T-helper 2 cell treated with Interferon-gamma antibody and Interleukin-4, amounts not matched to agents 5 μg/mL and 100 μg/mL, for 36 hours (primary cell): ENCODE measurements around the gene RYR3.

Source experiments
- DNase-seq: peaks from one replicate; pipeline ENCODE4 v3.0.0; 2021; ENCODE audit warnings: low spot score
- H3K27ac Mint-ChIP-seq: one replicate; pipeline ENCODE4 v1.8.0; 2021; ENCODE audit warnings: mild to moderate bottlenecking, mixed read lengths
- H3K27me3 Mint-ChIP-seq: one replicate; pipeline ENCODE4 v1.8.0; 2021; ENCODE audit warnings: low read depth, mixed read lengths
- H3K36me3 Mint-ChIP-seq: one replicate; pipeline ENCODE4 v1.8.0; 2021; ENCODE audit warnings: low read depth, mixed read lengths
- H3K4me1 Mint-ChIP-seq: one replicate; pipeline ENCODE4 v1.8.0; 2021; ENCODE audit warnings: low read depth, mixed read lengths
- H3K4me3 Mint-ChIP-seq: one replicate; pipeline ENCODE4 v1.8.0; 2022; ENCODE audit warnings: mild to moderate bottlenecking, moderate library complexity, mixed read lengths
- H3K9me3 Mint-ChIP-seq: one replicate; pipeline ENCODE4 v1.8.0; 2021; ENCODE audit warnings: mixed read lengths

RYR3 gene

DNA sequence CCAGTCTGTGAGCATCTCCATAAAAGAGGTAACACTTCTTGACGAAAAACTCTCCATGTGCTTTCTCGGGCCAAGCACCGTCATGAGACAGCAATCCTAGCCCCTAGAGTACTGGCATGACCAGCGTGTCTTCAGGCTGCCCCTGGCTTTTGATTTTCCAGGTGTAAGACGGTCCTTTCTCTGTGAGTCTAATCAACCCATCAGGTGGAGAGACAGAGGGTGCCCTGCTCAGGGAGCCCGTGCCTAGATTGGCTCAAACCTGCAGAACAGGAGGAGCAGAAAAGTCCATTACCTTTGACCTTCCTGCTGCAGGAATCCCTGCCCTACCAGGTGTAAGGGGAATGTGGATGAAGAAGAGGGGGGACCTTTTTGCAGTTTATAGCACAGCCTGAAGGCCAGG lies 548.1 kb downstream of the RYR3 start:
- H3K36me3 Mint-ChIP-seq, result no peaks in the 10 kb centered on the region
- no peaks in the 10 kb centered on the region for H3K9me3 Mint-ChIP-seq

DNA sequence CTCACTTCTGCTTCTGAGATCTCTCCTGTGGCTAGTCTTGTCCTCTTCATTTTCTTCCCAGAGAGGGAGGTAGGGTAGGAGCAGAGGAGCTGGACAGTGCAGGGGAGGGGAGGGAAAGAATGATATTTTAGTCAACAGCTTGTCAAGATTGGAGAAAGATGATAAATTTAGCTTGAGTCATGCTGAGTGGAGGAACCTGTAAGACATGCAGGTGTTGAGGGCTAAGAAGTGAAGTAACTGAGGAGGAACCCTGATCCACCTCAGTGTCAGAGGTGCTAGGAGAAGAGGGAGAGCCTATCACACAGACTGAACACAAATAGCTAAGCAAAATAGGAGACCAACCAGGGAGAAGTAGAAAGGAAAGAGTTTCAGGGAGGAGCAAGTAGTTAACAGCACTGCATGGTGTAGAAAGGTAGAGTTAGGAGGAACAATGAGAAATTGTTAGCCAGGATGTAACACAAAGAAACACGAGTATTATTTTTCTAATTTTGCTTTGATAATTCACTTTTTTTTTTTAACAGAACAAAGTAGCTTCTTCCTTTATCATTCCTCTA lies 549.3 kb downstream of the RYR3 start:
- Mint-ChIP-seq H3K4me1 (no peaks in the 10 kb centered on the region), H3K27me3 (no peaks in the 10 kb centered on the region), H3K9me3 (no peaks in the 10 kb centered on the region), H3K4me3 (no peak overlapping the region), H3K36me3 (peaks cover 3% of the 10 kb centered on the region), H3K27ac (no peak overlapping the region)
- DNase-seq, result no peak

More for the DNA sequence above, 548.1 kb downstream of the RYR3 start:
- no peaks in the 10 kb centered on the region for H3K4me1 Mint-ChIP-seq
- H3K27me3 Mint-ChIP-seq, result no peaks in the 10 kb centered on the region
- DNase-seq, result no peak
- H3K27ac Mint-ChIP-seq, result no peak overlapping the region
- H3K4me3 Mint-ChIP-seq, result no peak overlapping the region

DNA sequence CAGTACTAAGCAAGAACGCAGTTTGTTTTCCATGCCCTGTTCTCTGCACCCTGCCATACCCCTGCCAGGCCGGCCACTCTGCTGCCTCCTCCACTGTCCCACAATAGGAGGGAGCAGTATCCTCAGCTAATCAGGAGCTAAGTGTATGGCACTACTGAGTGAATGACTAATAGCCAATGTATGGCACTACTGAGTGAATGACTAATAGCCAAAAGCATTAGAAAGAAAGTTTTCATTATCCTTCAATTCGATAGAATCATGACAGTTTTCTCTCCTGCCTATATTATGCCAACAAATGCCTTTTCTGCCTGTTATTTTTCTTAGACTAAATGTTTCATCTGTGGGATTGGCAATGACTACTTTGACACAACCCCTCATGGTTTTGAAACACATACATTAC lies 550.0 kb downstream of the RYR3 start:
- no peak for DNase-seq
- Mint-ChIP-seq H3K4me1 (no peaks in the 10 kb centered on the region), H3K36me3 (peaks cover 4% of the 10 kb centered on the region), H3K27me3 (no peaks in the 10 kb centered on the region), H3K4me3 (no peak overlapping the region), H3K9me3 (no peaks in the 10 kb centered on the region), H3K27ac (no peak overlapping the region)

GRCh38 chr15:33864360-33865075 lies 553.8 kb downstream of the RYR3 start:
- no peak for DNase-seq
- no peaks in the 10 kb centered on the region for H3K9me3 Mint-ChIP-seq
- H3K4me1 Mint-ChIP-seq, result no peaks in the 10 kb centered on the region
- H3K27ac Mint-ChIP-seq, result no peak overlapping the region
- H3K36me3 Mint-ChIP-seq, result peaks cover 8% of the 10 kb centered on the region
- H3K27me3 Mint-ChIP-seq, result no peaks in the 10 kb centered on the region
- no peak overlapping the region for H3K4me3 Mint-ChIP-seq

DNA sequence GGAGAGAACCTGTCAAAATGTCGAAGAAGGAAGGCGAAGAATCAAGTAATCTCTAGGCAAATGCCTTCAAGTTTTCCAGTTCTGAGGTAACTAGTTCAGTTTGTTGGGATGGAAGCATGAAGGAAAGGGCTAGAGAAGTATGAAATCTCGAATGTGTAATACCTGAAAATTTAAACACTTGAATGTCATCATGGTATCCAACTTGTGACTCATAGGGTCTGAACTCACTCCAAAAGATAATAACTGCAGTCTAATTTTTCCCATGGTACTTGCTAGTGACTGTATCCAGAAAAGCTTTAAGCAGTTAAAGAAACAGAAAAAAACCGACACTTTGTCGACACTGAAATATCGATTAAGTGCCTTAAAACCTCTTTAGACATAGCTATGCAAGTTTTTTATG lies 554.6 kb downstream of the RYR3 start:
- H3K9me3 Mint-ChIP-seq, result no peaks in the 10 kb centered on the region
- no peak overlapping the region for H3K27ac Mint-ChIP-seq
- H3K27me3 Mint-ChIP-seq, result no peaks in the 10 kb centered on the region
- H3K36me3 Mint-ChIP-seq, result peaks cover 8% of the 10 kb centered on the region
- no peak for DNase-seq
- H3K4me3 Mint-ChIP-seq, result no peak overlapping the region
- H3K4me1 Mint-ChIP-seq, result no peaks in the 10 kb centered on the region

GRCh38 chr15:33866101-33866737 lies 555.5 kb downstream of the RYR3 start:
- Mint-ChIP-seq H3K4me3 (no peak overlapping the region), H3K4me1 (no peaks in the 10 kb centered on the region), H3K36me3 (peaks cover 8% of the 10 kb centered on the region), H3K27ac (no peak overlapping the region), H3K27me3 (no peaks in the 10 kb centered on the region), H3K9me3 (no peaks in the 10 kb centered on the region)
- DNase-seq, result no peak

DNA sequence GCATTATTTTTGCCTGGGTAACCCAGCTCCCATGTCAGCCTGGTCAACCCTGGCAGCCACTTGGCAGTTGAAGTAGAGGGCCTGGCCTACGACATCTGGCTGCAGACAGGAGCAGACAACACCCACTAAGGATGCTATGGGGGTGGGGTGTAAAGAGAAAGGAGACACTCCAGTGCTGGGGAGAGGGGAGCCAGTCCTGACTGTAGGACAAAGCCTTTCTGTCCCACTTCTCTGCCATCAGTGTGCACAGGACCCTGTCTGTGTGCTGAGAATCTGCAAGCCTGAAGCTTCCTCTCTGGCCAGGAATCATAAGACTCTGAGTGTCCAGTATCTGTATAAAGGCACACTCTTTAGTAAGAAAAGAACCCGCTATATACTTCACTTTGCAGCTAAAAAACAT lies 561.2 kb downstream of the RYR3 start:
- no peaks in the 10 kb centered on the region for H3K4me1 Mint-ChIP-seq

GRCh38 chr15:33872416-33873106 lies 561.8 kb downstream of the RYR3 start:
- Mint-ChIP-seq H3K4me3 (no peak overlapping the region), H3K9me3 (no peaks in the 10 kb centered on the region), H3K36me3 (no peaks in the 10 kb centered on the region), H3K4me1 (no peaks in the 10 kb centered on the region), H3K27me3 (no peaks in the 10 kb centered on the region), H3K27ac (no peak overlapping the region)
- DNase-seq, result no peak

More for the DNA sequence above, 561.2 kb downstream of the RYR3 start:
- no peak overlapping the region for H3K27ac Mint-ChIP-seq
- H3K9me3 Mint-ChIP-seq, result no peaks in the 10 kb centered on the region
- H3K27me3 Mint-ChIP-seq, result no peaks in the 10 kb centered on the region
- no peaks in the 10 kb centered on the region for H3K36me3 Mint-ChIP-seq
- no peak overlapping the region for H3K4me3 Mint-ChIP-seq
- no peak for DNase-seq

- no peak overlapping the region for H3K27ac Mint-ChIP-seq
Measured at GRCh38 chr15:33874156-33874555, 563.4 kb downstream of the RYR3 start.

GRCh38 chr15:33882921-33883320 lies 572.2 kb downstream of the RYR3 start:
- no peak for DNase-seq
- Mint-ChIP-seq H3K27me3 (peaks cover 1% of the 10 kb centered on the region), H3K4me1 (no peaks in the 10 kb centered on the region), H3K27ac (no peak overlapping the region), H3K4me3 (no peak overlapping the region), H3K9me3 (peaks cover 8% of the 10 kb centered on the region), H3K36me3 (no peaks in the 10 kb centered on the region)

More at GRCh38 chr15:33874156-33874555, 563.4 kb downstream of the RYR3 start:
- Mint-ChIP-seq H3K36me3 (no peaks in the 10 kb centered on the region), H3K4me1 (no peaks in the 10 kb centered on the region), H3K9me3 (no peaks in the 10 kb centered on the region), H3K4me3 (no peak overlapping the region), H3K27me3 (no peaks in the 10 kb centered on the region)
- DNase-seq, result no peak

DNA sequence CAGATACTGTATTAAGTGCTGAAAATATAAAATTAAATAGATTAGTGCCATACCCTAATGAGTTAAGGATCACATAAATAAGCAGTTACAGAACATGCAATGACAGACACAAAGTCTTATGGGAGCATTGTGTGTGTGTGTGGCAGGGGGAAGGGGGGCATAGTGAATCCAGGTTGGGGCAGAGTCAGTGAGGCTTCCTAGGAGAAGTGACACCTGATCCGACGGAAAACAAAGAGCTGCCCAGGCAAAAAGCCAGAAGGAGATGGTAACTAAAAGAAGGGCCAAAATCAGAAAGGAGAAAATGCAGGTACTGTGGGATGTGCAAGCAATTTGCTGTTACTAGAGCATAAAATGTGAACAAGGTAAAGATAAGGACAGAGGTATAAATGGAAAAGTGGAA lies 577.4 kb downstream of the RYR3 start:
- peaks cover 8% of the 10 kb centered on the region for H3K9me3 Mint-ChIP-seq
- no peaks in the 10 kb centered on the region for H3K36me3 Mint-ChIP-seq
- no peaks in the 10 kb centered on the region for H3K4me1 Mint-ChIP-seq
- H3K27me3 Mint-ChIP-seq, result peaks cover 7% of the 10 kb centered on the region
- no peak overlapping the region for H3K27ac Mint-ChIP-seq
- DNase-seq, result no peak
- H3K4me3 Mint-ChIP-seq, result no peak overlapping the region

GRCh38 chr15:33894193-33894592 lies 583.4 kb downstream of the RYR3 start:
- no peak for DNase-seq
- no peak overlapping the region for H3K4me3 Mint-ChIP-seq
- H3K36me3 Mint-ChIP-seq, result no peaks in the 10 kb centered on the region

GRCh38 chr15:33902043-33902442 lies 591.3 kb downstream of the RYR3 start:
- peaks cover 10% of the 10 kb centered on the region for H3K4me1 Mint-ChIP-seq
- H3K27ac Mint-ChIP-seq, result no peak overlapping the region
- no peaks in the 10 kb centered on the region for H3K27me3 Mint-ChIP-seq
- H3K4me3 Mint-ChIP-seq, result no peak overlapping the region
- no peaks in the 10 kb centered on the region for H3K9me3 Mint-ChIP-seq
- no peaks in the 10 kb centered on the region for H3K36me3 Mint-ChIP-seq
- no peak for DNase-seq

More at GRCh38 chr15:33894193-33894592, 583.4 kb downstream of the RYR3 start:
- H3K27me3 Mint-ChIP-seq, result peaks cover 7% of the 10 kb centered on the region
- H3K4me1 Mint-ChIP-seq, result peaks cover 13% of the 10 kb centered on the region
- H3K27ac Mint-ChIP-seq, result no peak overlapping the region
- no peaks in the 10 kb centered on the region for H3K9me3 Mint-ChIP-seq

DNA sequence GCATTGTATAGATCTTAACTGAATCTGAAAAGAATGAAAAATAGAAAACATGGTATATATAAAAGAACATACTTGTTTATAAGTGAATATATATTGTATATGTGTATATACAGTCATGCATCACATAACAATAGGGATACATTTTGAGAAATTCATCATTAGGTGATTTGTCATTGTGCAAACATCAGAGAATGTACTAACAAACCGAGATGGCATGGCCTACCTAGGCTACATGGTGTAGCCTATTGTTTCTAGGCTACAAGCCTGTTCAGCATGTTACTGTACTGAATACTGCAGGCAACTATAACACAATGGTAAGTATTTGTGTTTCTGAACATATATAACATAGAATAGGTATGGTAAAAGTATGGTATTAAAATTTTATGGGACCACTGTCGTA lies 592.9 kb downstream of the RYR3 start:
- Mint-ChIP-seq H3K4me3 (no peak overlapping the region), H3K27ac (no peak overlapping the region), H3K36me3 (no peaks in the 10 kb centered on the region), H3K9me3 (no peaks in the 10 kb centered on the region), H3K27me3 (no peaks in the 10 kb centered on the region), H3K4me1 (peaks cover 1% of the 10 kb centered on the region)
- DNase-seq, result no peak
